ENCODE results near the gene ACHE.

- TF ChIP-seq CTCF (IDR thresholded peaks at IDR 0.05) (no peak), POLR2A (IDR thresholded peaks at IDR 0.05) (no peak), POLR2AphosphoS5 (IDR thresholded peaks at IDR 0.05) (no peak)
These were observed 12.7 kb downstream of the ACHE start for GRCh38 chr7:100882785-100883526.

Data from breast epithelium (tissue), 3 donors.